T-cell (primary cell): Measurements from ENCODE around the gene PHKB. TPM values are rescaled to one million over a fixed set of nuclear protein-coding genes. Genes with fewer than 3 reads are reported as not detected.

Experiments used
- ATAC-seq, 4 experiments: fragments of 200-7000 bp in 3 of 4; fragments of 150-1000 bp in 1 of 4; cut with Tn5 transposase; replicated peaks in 1 of 4; 1 replicate in 3 of 4; 2 replicates in 1 of 4; pipeline ENCODE4 v1.10.0; 2021; ENCODE audit warnings: moderate library complexity in 3 of 4, mild to moderate bottlenecking in 2 of 4, moderate number of reproducible peaks in 1 of 4
- CTCF ChIA-PET, 2 donors: fragments of 300-600 bp; sonication (Branson Sonifier 250); formaldehyde crosslinking; loops; one replicate each; lab custom pipeline; 2022; ENCODE audit warnings: antibody characterized with exemption in 2 of 2; lab: Charles Lee
- POLR2A ChIA-PET, 2 donors: fragments of 300-600 bp; sonication (Branson Sonifier 250); formaldehyde crosslinking; loops; one replicate each; lab custom pipeline; 2022; ENCODE audit warnings: antibody characterized with exemption in 2 of 2; lab: Charles Lee
- DNase-seq, 35 experiments: peaks; one replicate each; pipeline versions ENCODE4 v3.0.0 to v3.0.0-alpha.2; 2013 to 2023
- H3K27ac ChIP-seq: one replicate; pipeline ENCODE4 v1.5.1; 2013; ENCODE audit warnings: low read length
- H3K27me3 ChIP-seq, 2 experiments: replicated peaks in 1 of 2; 1 replicate in 1 of 2; 2 replicates in 1 of 2; pipeline versions ENCODE4 v1.6.1 to v1.7.0; 2013; ENCODE audit warnings: low read length in 1 of 2, mixed read lengths in 1 of 2; ENCODE audit not compliant: control insufficient read depth in 2 of 2, insufficient read depth in 2 of 2; ENCODE audit errors: extremely low read depth in 1 of 2
- H3K36me3 ChIP-seq, 2 donors: 1 replicate in 1 of 2; 2 replicates in 1 of 2; pipeline versions ENCODE4 v1.6.1 to v1.7.0; 2013; ENCODE audit warnings: low read length in 1 of 2; ENCODE audit not compliant: control insufficient read depth in 2 of 2, insufficient read depth in 1 of 2; ENCODE audit errors: extremely low read depth in 1 of 2
- H3K4me1 ChIP-seq, 2 experiments: 1 replicate in 1 of 2; 2 replicates in 1 of 2; pipeline versions ENCODE4 v1.6.1 to v1.7.0; 2013; ENCODE audit warnings: low read length in 2 of 2, mixed read lengths in 1 of 2; ENCODE audit not compliant: insufficient read depth in 2 of 2, control insufficient read depth in 1 of 2; ENCODE audit errors: extremely low read depth in 1 of 2
- H3K4me3 ChIP-seq, 2 donors: 1 replicate in 1 of 2; 2 replicates in 1 of 2; pipeline versions ENCODE4 v1.5.1 to v1.7.0; 2013; ENCODE audit warnings: mild to moderate bottlenecking in 2 of 2, low read length in 1 of 2, moderate library complexity in 1 of 2; ENCODE audit not compliant: control insufficient read depth in 1 of 2; ENCODE audit errors: extremely low read depth in 1 of 2
- H3K9me3 ChIP-seq: 2 replicates; pipeline ENCODE4 v1.7.0; 2013
- H3K27ac Mint-ChIP-seq, 2 donors: one replicate each; pipeline ENCODE4 v1.8.0; 2020 to 2021; ENCODE audit warnings: mild to moderate bottlenecking in 2 of 2, mixed read lengths in 2 of 2
- H3K27me3 Mint-ChIP-seq, 2 donors: one replicate each; pipeline ENCODE4 v1.8.0; 2021 to 2022; ENCODE audit warnings: mixed read lengths in 2 of 2
- H3K36me3 Mint-ChIP-seq: one replicate; pipeline ENCODE4 v1.8.0; 2021; ENCODE audit warnings: mixed read lengths
- H3K4me1 Mint-ChIP-seq, 3 donors: one replicate each; pipeline ENCODE4 v1.8.0; 2020 to 2022; ENCODE audit warnings: mixed read lengths in 3 of 3, mild to moderate bottlenecking in 1 of 3
- H3K4me3 Mint-ChIP-seq, 3 donors: one replicate each; pipeline ENCODE4 v1.8.0; 2020 to 2022; ENCODE audit warnings: mild to moderate bottlenecking in 3 of 3, mixed read lengths in 3 of 3, moderate library complexity in 3 of 3
- H3K9me3 Mint-ChIP-seq, 3 donors: one replicate each; pipeline ENCODE4 v1.8.0; 2020 to 2022; ENCODE audit warnings: mixed read lengths in 3 of 3
- WGBS: methylation state at CpG from one replicate; pipeline ENCODE4 v1.1.5; 2013; ENCODE audit warnings: missing lambda C conversion rate; ENCODE audit not compliant: insufficient coverage; 5-methylcytosine and 5-hydroxymethylcytosine counted together
- total RNA-seq, 35 experiments: library from RNA in 6 of 35; stranded (reverse) in 6 of 35; fragments of 120-200 nt in 1 of 35; gene quantifications; one replicate each; pipeline versions ENCODE4 v1.2.1 to v1.2.4 and lab custom pipeline; 2013 to 2026

PHKB gene
- total RNA-seq, 5 donors from 2014 or later (not counting 1 experiment from before 2014, with no cell fraction given): 40.6 to 67.5 (median 48.8) TPM

DNA sequence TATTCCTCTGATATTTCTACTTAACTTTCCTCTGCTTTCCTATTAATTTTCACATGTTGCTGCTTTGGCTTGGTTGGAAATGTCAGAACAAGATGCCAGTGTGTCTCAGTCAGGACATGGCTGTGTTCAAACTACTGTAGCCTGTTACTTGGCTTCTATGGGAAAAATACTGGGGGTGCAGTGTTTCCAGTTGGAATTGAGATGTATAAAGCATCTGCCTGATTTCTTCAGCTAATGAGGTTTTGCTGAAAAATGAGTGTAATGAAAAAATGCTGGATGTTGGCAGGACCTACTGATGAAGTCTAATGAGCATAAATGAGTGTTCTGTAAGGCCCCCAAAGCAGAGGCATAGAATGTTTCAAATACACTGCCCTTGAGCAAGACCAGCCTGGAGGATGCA is 166.6 kb downstream of the PHKB start:
- Mint-ChIP-seq H3K4me3 (no peak overlapping the region), H3K27me3 (no peaks in the 10 kb centered on the region), H3K36me3 (peaks cover 40% of the 10 kb centered on the region), H3K4me1 (peaks cover 0 to 6% (median 0%) of the 10 kb centered on the region in 3 donors), H3K27ac (no peak overlapping the region), H3K9me3 (peaks cover 0 to 13% (median 3%) of the 10 kb centered on the region in 3 donors)
- POLR2A ChIA-PET: no interaction called here
- Histone ChIP-seq H3K4me3 (no peak overlapping the region), H3K36me3 (peaks cover 0 to 2% of the 10 kb centered on the region in 2 donors), H3K9me3 (no peaks in the 10 kb centered on the region), H3K27ac (no peak overlapping the region), H3K27me3 (no peaks in the 10 kb centered on the region), H3K4me1 (no peaks in the 10 kb centered on the region)
- CTCF ChIA-PET: no interaction called here
- ATAC-seq (no peak), DNase-seq (no peak)

DNA sequence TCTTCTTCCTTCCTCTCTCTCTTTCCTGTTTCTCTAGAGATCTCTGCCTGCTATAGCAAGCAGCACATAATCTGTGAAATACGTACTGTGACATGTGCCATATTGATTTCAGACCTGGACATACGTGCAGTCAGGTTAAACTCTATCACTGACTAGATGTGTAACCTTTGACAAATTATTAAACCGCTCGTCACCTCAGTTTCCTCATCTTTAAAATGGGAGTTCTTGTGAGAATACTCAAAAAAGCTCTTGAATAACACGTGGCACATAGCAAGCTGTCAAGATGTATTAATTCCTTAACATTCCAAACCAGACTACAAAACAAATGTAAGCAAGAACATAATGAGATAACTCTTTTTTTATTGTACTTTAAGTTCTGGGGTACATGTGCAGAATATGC is 170.0 kb downstream of the PHKB start:
- Histone ChIP-seq H3K9me3 (no peaks in the 10 kb centered on the region), H3K27me3 (no peaks in the 10 kb centered on the region), H3K4me3 (no peak overlapping the region), H3K36me3 (peaks cover 0 to 10% of the 10 kb centered on the region in 2 donors), H3K4me1 (no peaks in the 10 kb centered on the region), H3K27ac (no peak overlapping the region)
- ChIA-PET CTCF (no interaction called here), POLR2A (no interaction called here)
- no peaks in the 10 kb centered on the region for H3K27me3 Mint-ChIP-seq
- WGBS: no CpG with 5 or more reads among the region's 5 CpGs
- H3K4me3 Mint-ChIP-seq: no peak overlapping the region
- DNase-seq (no peak), ATAC-seq (no peak)
- peaks cover 47% of the 10 kb centered on the region for H3K36me3 Mint-ChIP-seq
- peaks cover 0 to 13% (median 0%) of the 10 kb centered on the region in 3 donors for H3K4me1 Mint-ChIP-seq
- H3K9me3 Mint-ChIP-seq: peaks cover 0 to 7% (median 3%) of the 10 kb centered on the region in 3 donors
- no peak overlapping the region for H3K27ac Mint-ChIP-seq

DNA sequence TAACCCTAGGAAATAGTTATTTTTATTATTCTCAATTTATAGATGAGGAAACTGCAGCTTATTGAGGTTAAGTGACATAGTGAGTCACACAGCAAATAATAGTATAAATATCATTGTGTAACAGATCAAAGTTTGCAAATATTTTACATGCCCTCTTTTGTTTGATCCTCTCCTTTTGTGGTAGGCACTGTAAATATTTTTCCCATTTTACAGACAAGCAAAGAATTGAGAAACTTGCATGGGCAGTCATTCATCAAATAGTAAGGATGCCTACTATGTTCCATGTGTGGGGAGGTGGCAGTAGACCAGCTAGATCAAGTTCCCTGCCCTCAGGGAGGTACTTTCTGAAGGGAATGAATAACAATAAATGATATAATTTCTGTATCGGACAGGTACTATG is 173.0 kb downstream of the PHKB start:
- no peak overlapping the region for H3K27ac Mint-ChIP-seq
- H3K9me3 Mint-ChIP-seq: peaks cover 0 to 3% (median 3%) of the 10 kb centered on the region in 3 donors
- Histone ChIP-seq H3K36me3 (peaks cover 0 to 13% of the 10 kb centered on the region in 2 donors), H3K27ac (no peak overlapping the region), H3K27me3 (no peaks in the 10 kb centered on the region), H3K4me3 (no peak overlapping the region), H3K4me1 (no peaks in the 10 kb centered on the region), H3K9me3 (no peaks in the 10 kb centered on the region)
- 100% methylated on average over 1 of the region's 1 CpG for WGBS
- peaks cover 0 to 6% (median 0%) of the 10 kb centered on the region in 3 donors for H3K4me1 Mint-ChIP-seq
- CTCF ChIA-PET: no interaction called here
- H3K36me3 Mint-ChIP-seq: peaks cover 56% of the 10 kb centered on the region
- POLR2A ChIA-PET: no interaction called here
- H3K27me3 Mint-ChIP-seq: no peaks in the 10 kb centered on the region
- DNase-seq (no peak), ATAC-seq (no peak)
- H3K4me3 Mint-ChIP-seq: no peak overlapping the region

DNA sequence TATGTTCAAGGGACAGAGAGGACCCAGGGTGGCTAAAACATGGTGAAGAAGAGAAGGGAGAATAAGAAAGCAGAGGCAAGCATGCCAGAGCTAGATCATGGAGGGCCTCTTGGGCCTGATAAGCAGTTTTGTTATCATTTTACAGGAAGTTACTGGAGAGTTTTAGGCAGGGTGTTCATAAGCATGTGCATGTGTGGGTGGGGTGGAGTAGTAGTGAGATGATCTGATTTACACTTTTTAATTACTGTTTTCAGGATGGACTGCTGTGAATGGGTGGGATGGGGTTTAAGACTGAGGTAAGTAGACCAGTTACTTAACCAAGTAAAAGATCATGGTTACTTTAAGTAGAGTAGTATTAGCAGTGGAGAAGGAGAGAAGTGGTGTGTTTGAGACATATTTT is 173.6 kb downstream of the PHKB start:
- Histone ChIP-seq H3K27ac (no peak overlapping the region), H3K36me3 (peaks cover 0 to 13% of the 10 kb centered on the region in 2 donors), H3K4me1 (no peaks in the 10 kb centered on the region), H3K9me3 (no peaks in the 10 kb centered on the region), H3K27me3 (no peaks in the 10 kb centered on the region), H3K4me3 (no peak overlapping the region)
- ATAC-seq (no peak), DNase-seq (no peak)
- H3K9me3 Mint-ChIP-seq: peaks cover 0 to 3% (median 3%) of the 10 kb centered on the region in 3 donors
- POLR2A ChIA-PET: no interaction called here
- H3K27me3 Mint-ChIP-seq: no peaks in the 10 kb centered on the region
- H3K4me3 Mint-ChIP-seq: no peak overlapping the region
- H3K4me1 Mint-ChIP-seq: peaks cover 0 to 6% (median 0%) of the 10 kb centered on the region in 3 donors
- CTCF ChIA-PET: no interaction called here
- H3K27ac Mint-ChIP-seq: no peak overlapping the region
- H3K36me3 Mint-ChIP-seq: peaks cover 56% of the 10 kb centered on the region

DNA sequence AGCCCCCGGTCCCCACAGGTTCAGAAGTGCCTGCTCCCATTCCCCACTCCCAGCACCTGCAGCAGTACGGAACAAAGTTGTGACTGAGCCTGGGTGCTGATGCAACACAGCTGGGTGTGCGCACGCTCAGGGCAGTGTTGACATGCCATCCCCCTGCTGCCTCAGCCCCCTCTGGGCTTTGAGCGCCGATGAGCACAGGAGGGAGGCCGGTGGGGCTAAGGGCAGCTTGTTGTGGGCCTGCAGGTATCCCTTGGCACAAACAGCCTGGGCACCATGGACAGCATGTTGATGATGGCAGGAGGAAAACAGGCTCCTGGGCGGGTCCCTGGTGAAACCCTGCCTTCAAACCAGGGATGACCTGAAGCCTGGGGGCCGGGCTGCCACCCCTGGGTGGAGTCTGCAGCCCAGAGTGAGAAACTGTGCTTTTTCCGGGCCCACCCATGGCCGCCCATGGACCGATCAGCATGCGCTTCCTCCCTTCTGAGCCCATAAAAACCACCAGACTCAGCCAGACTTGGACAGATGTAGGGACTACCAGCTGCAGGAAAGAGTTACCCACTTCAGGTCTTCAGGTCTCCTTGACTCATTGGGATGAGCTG is 175.5 kb downstream of the PHKB start:
- Mint-ChIP-seq H3K36me3 (peaks cover 57% of the 10 kb centered on the region), H3K4me1 (peaks cover 0 to 6% (median 0%) of the 10 kb centered on the region in 3 donors), H3K27me3 (no peaks in the 10 kb centered on the region), H3K4me3 (no peak overlapping the region), H3K9me3 (no peaks in the 10 kb centered on the region), H3K27ac (no peak overlapping the region)
- H3K4me1 ChIP-seq: no peaks in the 10 kb centered on the region
- ATAC-seq: no peak
- CTCF ChIA-PET: no interaction called here
- no peak overlapping the region for H3K4me3 ChIP-seq
- H3K9me3 ChIP-seq: no peaks in the 10 kb centered on the region
- WGBS: 100% methylated on average over 13 of the region's 13 CpGs
- H3K36me3 ChIP-seq: peaks cover 0 to 13% of the 10 kb centered on the region in 2 donors
- POLR2A ChIA-PET: no interaction called here
- no peaks in the 10 kb centered on the region for H3K27me3 ChIP-seq
- H3K27ac ChIP-seq: no peak overlapping the region
- DNase-seq: no peak

DNA sequence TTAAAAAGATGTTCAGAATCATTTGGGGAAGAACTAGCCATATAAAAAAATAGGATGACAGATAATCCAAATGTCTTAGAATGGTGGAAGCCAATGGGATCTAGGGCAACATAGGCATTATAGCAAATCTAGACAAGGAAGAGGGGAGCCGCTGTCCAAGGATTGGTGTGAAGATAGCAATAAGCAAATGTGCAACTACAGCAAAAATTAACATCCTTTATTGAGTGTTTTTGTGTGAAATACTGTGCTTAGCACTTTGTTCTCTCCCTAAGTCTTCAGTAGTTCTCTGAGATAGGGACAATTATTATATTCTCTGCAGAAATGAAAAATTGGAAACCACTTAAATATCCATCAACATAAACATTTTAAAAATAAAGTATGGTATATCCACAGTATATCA is 177.0 kb downstream of the PHKB start:
- Mint-ChIP-seq H3K4me1 (peaks cover 4 to 7% (median 6%) of the 10 kb centered on the region in 3 donors), H3K36me3 (peaks cover 66% of the 10 kb centered on the region), H3K9me3 (no peaks in the 10 kb centered on the region), H3K27me3 (no peaks in the 10 kb centered on the region), H3K27ac (no peak overlapping the region), H3K4me3 (no peak overlapping the region)
- Histone ChIP-seq H3K4me1 (no peaks in the 10 kb centered on the region), H3K36me3 (peaks cover 0 to 19% of the 10 kb centered on the region in 2 donors), H3K4me3 (no peak overlapping the region), H3K27me3 (no peaks in the 10 kb centered on the region), H3K27ac (no peak overlapping the region), H3K9me3 (no peaks in the 10 kb centered on the region)
- ATAC-seq (no peak), DNase-seq (no peak)
- CTCF ChIA-PET: no interaction called here
- no CpG with 5 or more reads among the region's 1 CpG for whole genome bisulfite sequencing
- POLR2A ChIA-PET: no interaction called here

DNA sequence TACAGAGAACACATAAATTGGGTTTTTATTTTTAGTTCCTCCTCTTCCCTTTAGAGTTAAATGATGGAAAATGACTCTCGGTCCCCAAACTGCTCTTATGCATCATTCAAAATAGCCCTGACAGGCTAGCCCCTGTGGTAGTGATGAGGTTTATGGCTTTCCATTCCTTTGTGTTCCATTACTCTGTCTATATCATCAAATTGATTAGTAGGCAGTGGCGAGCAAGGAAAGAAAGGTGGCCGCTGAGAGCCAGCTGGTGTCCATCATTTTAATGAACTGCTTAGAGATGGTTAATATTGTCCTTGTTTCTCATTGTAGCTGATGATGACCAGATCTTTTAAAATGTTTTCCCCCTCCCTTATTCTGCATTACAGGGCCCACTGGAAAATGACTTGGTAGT is 179.5 kb downstream of the PHKB start:
- Histone ChIP-seq H3K4me1 (no peaks in the 10 kb centered on the region), H3K4me3 (no peak overlapping the region), H3K27me3 (no peaks in the 10 kb centered on the region), H3K9me3 (no peaks in the 10 kb centered on the region), H3K27ac (no peak overlapping the region), H3K36me3 (peaks cover 0 to 15% of the 10 kb centered on the region in 2 donors)
- Mint-ChIP-seq H3K36me3 (peaks cover 62% of the 10 kb centered on the region), H3K4me1 (peaks cover 6 to 13% (median 9%) of the 10 kb centered on the region in 3 donors), H3K4me3 (no peak overlapping the region), H3K27me3 (no peaks in the 10 kb centered on the region), H3K9me3 (no peaks in the 10 kb centered on the region), H3K27ac (no peak overlapping the region)
- WGBS: no CpG with 5 or more reads among the region's 3 CpGs
- no peak for DNase-seq
- POLR2A ChIA-PET: no interaction called here
- CTCF ChIA-PET: no interaction called here
- ATAC-seq: no peak
